ENCODE data around the gene CCDC154. TPM values are rescaled to one million over a fixed set of nuclear protein-coding genes. Genes with fewer than 3 reads are reported as not detected.

Gene CCDC154
- total and polyA plus RNA-seq, 2 experiments from 2014 or later = 0.31 TPM; not detected in 1

DNA sequence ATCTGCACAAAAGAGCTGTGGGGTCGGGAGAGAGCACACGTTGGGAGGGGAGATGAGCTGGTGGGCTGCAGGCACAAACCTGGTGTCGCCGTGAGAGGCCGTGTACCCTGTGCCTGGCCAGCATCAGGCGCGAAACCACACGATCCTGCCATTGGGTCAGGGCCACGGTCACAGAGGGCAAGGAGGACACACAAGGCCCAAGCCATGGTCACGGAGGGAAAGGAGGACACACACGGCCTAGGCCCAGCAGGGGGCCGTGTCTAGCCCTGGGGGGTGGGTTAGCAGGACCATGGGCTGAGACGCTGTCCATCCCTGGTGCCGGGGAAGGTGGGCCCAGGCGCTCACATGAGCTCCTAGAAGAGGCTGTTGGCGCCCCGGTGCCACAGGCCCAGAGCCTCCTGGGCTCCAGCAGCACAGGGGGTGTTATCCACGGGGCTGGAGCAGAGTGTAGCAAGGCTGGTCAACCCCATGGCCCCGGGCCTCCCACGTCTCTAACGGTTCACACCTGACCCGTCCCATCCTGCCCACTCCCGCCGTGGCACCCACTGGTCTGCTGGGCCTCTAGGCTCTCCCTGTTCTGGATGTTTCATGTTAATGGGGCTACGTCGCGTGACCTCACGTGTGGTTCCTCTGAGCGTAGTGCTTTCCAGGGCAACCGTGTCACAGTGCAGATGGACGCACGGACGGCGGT, 7.5 kb upstream of the CCDC154 start:
- Mint-ChIP-seq H3K4me3 (no peak overlapping the region), H3K27ac (no peak overlapping the region)
- ATAC-seq = no peak

DNA sequence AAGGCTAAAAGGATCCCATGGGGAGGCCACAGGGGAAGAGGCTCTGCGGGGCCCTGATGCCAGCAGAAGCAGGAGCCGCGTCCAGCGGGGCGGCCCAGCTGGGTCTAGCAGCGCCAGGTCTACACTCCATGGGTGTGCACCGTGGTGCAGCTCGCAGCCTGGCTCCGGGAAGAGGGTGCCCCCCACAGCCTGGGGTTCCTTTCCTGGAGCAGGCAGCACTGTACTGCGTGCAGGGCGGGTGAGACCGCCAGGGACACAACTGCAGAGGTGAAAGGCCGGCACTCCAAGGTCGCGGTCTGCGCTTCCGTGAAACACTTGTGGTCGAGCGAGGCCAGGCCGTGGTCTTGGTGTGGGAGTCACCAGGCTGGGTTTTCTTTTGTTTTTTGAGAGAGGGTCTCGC, 6.5 kb upstream of the CCDC154 start:
- ATAC-seq (no peak), DNase-seq (ENCODE audit: low spot score) (no peak)
- H3K27me3 Mint-ChIP-seq (ENCODE audit: insufficient read depth, low read depth, poor library complexity) = peaks cover 9% of the 10 kb centered on the region

More for the DNA sequence above, 7.5 kb upstream of the CCDC154 start:
- no peak for DNase-seq (ENCODE audit: low spot score)
- Mint-ChIP-seq H3K27me3 (ENCODE audit: insufficient read depth, low read depth, poor library complexity) (peaks cover 9% of the 10 kb centered on the region), H3K9me3 (no peaks in the 10 kb centered on the region), H3K4me1 (no peaks in the 10 kb centered on the region), H3K36me3 (ENCODE audit: low read depth) (peaks cover 12% of the 10 kb centered on the region)
- TF ChIP-seq NANOG (IDR thresholded peaks at IDR 0.05; ENCODE audit: borderline replicate concordance) (no peak), POLR2AphosphoS5 (IDR thresholded peaks at IDR 0.05; ENCODE audit: low read depth) (no peak), STAT1 (IDR thresholded peaks at IDR 0.05; ENCODE audit: unreplicated experiment) (no peak), EZH2phosphoT487 (IDR thresholded peaks at IDR 0.05; ENCODE audit: unreplicated experiment) (no peak), ZNF331 (CRISPR knock-in tag; IDR thresholded peaks at IDR 0.05; ENCODE audit: low read depth) (no peak), EZH2 (IDR thresholded peaks at IDR 0.05; ENCODE audit: low read depth, unreplicated experiment) (no peak), ZNF114 (CRISPR knock-in tag; IDR thresholded peaks at IDR 0.05) (no peak), CREB1 (CRISPR knock-in tag; IDR thresholded peaks at IDR 0.05; ENCODE audit: low read depth) (no peak)
- TF ChIP-seq, protein P1, sequence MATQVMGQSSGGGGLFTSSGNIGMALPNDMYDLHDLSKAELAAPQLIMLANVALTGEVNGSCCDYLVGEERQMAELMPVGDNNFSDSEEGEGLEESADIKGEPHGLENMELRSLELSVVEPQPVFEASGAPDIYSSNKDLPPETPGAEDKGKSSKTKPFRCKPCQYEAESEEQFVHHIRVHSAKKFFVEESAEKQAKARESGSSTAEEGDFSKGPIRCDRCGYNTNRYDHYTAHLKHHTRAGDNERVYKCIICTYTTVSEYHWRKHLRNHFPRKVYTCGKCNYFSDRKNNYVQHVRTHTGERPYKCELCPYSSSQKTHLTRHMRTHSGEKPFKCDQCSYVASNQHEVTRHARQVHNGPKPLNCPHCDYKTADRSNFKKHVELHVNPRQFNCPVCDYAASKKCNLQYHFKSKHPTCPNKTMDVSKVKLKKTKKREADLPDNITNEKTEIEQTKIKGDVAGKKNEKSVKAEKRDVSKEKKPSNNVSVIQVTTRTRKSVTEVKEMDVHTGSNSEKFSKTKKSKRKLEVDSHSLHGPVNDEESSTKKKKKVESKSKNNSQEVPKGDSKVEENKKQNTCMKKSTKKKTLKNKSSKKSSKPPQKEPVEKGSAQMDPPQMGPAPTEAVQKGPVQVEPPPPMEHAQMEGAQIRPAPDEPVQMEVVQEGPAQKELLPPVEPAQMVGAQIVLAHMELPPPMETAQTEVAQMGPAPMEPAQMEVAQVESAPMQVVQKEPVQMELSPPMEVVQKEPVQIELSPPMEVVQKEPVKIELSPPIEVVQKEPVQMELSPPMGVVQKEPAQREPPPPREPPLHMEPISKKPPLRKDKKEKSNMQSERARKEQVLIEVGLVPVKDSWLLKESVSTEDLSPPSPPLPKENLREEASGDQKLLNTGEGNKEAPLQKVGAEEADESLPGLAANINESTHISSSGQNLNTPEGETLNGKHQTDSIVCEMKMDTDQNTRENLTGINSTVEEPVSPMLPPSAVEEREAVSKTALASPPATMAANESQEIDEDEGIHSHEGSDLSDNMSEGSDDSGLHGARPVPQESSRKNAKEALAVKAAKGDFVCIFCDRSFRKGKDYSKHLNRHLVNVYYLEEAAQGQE (IDR thresholded peaks at IDR 0.05; ENCODE audit: unreplicated experiment) = no peak
- no peaks in the 10 kb centered on the region for H3F3A ChIP-seq (replicated peaks; ENCODE audit: low read depth)
- H4K20me1 ChIP-seq (replicated peaks; ENCODE audit: insufficient read depth) = no peaks in the 10 kb centered on the region
- H3K36me3 ChIP-seq (ENCODE audit: insufficient read depth) = no peaks in the 10 kb centered on the region
- H3K79me2 ChIP-seq (replicated peaks; ENCODE audit: insufficient read depth) = no peaks in the 10 kb centered on the region
- H3K27ac ChIP-seq (ENCODE audit: low read depth) = no peak overlapping the region
- H3K4me3 ChIP-seq = no peak overlapping the region
- H3K4me1 ChIP-seq (ENCODE audit: insufficient read depth) = no peaks in the 10 kb centered on the region
- no peak overlapping the region for H2AFZ ChIP-seq
- no peaks in the 10 kb centered on the region for H3K27me3 ChIP-seq (ENCODE audit: insufficient read depth)
- H3K9me2 ChIP-seq (ENCODE audit: insufficient read depth) = no peaks in the 10 kb centered on the region
- no peak overlapping the region for H3K4me2 ChIP-seq

More for the DNA sequence above, 6.5 kb upstream of the CCDC154 start:
- Mint-ChIP-seq H3K4me3 (no peak overlapping the region), H3K27ac (no peak overlapping the region), H3K4me1 (no peaks in the 10 kb centered on the region), H3K9me3 (no peaks in the 10 kb centered on the region), H3K36me3 (ENCODE audit: low read depth) (peaks cover 12% of the 10 kb centered on the region)
- Histone ChIP-seq H4K20me1 (replicated peaks; ENCODE audit: insufficient read depth) (no peaks in the 10 kb centered on the region), H2AFZ (no peak overlapping the region), H3K4me2 (no peak overlapping the region), H3K4me3 (no peak overlapping the region), H3K36me3 (ENCODE audit: insufficient read depth) (no peaks in the 10 kb centered on the region), H3K79me2 (replicated peaks; ENCODE audit: insufficient read depth) (no peaks in the 10 kb centered on the region), H3F3A (replicated peaks; ENCODE audit: low read depth) (no peaks in the 10 kb centered on the region), H3K27me3 (ENCODE audit: insufficient read depth) (no peaks in the 10 kb centered on the region), H3K9me2 (ENCODE audit: insufficient read depth) (no peaks in the 10 kb centered on the region), H3K4me1 (ENCODE audit: insufficient read depth) (no peaks in the 10 kb centered on the region), H3K27ac (ENCODE audit: low read depth) (no peak overlapping the region)
- TF ChIP-seq CREB1 (CRISPR knock-in tag; IDR thresholded peaks at IDR 0.05; ENCODE audit: low read depth) (no peak), POLR2AphosphoS5 (IDR thresholded peaks at IDR 0.05; ENCODE audit: low read depth) (no peak), ZNF114 (CRISPR knock-in tag; IDR thresholded peaks at IDR 0.05) (no peak), STAT1 (IDR thresholded peaks at IDR 0.05; ENCODE audit: unreplicated experiment) (no peak)
- TF ChIP-seq, protein P2, sequence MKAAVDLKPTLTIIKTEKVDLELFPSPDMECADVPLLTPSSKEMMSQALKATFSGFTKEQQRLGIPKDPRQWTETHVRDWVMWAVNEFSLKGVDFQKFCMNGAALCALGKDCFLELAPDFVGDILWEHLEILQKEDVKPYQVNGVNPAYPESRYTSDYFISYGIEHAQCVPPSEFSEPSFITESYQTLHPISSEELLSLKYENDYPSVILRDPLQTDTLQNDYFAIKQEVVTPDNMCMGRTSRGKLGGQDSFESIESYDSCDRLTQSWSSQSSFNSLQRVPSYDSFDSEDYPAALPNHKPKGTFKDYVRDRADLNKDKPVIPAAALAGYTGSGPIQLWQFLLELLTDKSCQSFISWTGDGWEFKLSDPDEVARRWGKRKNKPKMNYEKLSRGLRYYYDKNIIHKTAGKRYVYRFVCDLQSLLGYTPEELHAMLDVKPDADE (IDR thresholded peaks at IDR 0.05) = no peak

All from GM23338 (cell line).